WTC11 (cell line): ENCODE results near the gene OR10C1. TPM values are rescaled to one million over a fixed set of nuclear protein-coding genes. Genes with fewer than 3 reads are reported as not detected.

ENCODE experiments used
- ATAC-seq: fragments of 200-7000 bp; cut with Tn5 transposase; 2 replicates; pipeline ENCODE4 v1.10.0; 2021; ENCODE audit warnings: mild to moderate bottlenecking, moderate library complexity
- CTCF ChIA-PET: fragments of 300-600 bp; sonication (Branson Sonifier 250); formaldehyde crosslinking; loops from one replicate; lab custom pipeline; 2021; ENCODE audit warnings: antibody characterized with exemption; lab: Charles Lee
- POLR2A ChIA-PET: fragments of 350-600 bp; sonication (Branson Sonifier 250); formaldehyde crosslinking; loops from one replicate; lab custom pipeline; 2021; ENCODE audit warnings: antibody characterized with exemption; lab: Charles Lee
- DNase-seq: peaks from one replicate; pipeline ENCODE4 v3.0.0; 2021; ENCODE audit warnings: low spot score
- H3K27ac Mint-ChIP-seq: 2 replicates; pipeline ENCODE4 v1.8.0; 2021; ENCODE audit warnings: mixed read lengths
- H3K27me3 Mint-ChIP-seq: 2 replicates; pipeline ENCODE4 v1.8.0; 2021; ENCODE audit warnings: low read depth, mild to moderate bottlenecking, moderate library complexity, mixed read lengths
- H3K36me3 Mint-ChIP-seq: 2 replicates; pipeline ENCODE4 v1.8.0; 2021; ENCODE audit warnings: mixed read lengths
- H3K4me1 Mint-ChIP-seq: 2 replicates; pipeline ENCODE4 v1.8.0; 2022; ENCODE audit warnings: mixed read lengths
- H3K4me3 Mint-ChIP-seq: 2 replicates; pipeline ENCODE4 v1.8.0; 2021; ENCODE audit warnings: mild to moderate bottlenecking, moderate library complexity, mixed read lengths
- H3K9me3 Mint-ChIP-seq: 2 replicates; pipeline ENCODE4 v1.8.0; 2021; ENCODE audit warnings: mixed read lengths
- CREB1 ChIP-seq: sonication (generic); formaldehyde crosslinking; IDR thresholded peaks from 2 replicates; pipeline ENCODE4 v1.8.0; 2023; ENCODE audit warnings: mild to moderate bottlenecking, missing genetic modification reagents
- IRF2 ChIP-seq: sonication (generic); formaldehyde crosslinking; IDR thresholded peaks from 2 replicates; pipeline ENCODE4 v1.8.0; 2022; ENCODE audit warnings: low read depth, missing genetic modification reagents, borderline replicate concordance
- JAZF1 ChIP-seq: fragments of 250-450 bp; sonication (Bioruptor Pico); IDR thresholded peaks from 2 replicates; pipeline ENCODE4 v1.9.0; 2021; ENCODE audit warnings: moderate library complexity, mild to moderate bottlenecking, inconsistent platforms
- KAT7 ChIP-seq: sonication (generic); formaldehyde crosslinking; IDR thresholded peaks from 2 replicates; pipeline ENCODE4 v1.8.1; 2023; ENCODE audit warnings: missing genetic modification reagents, mild to moderate bottlenecking, borderline replicate concordance
- MYBL2 ChIP-seq: sonication (generic); formaldehyde crosslinking; IDR thresholded peaks from 2 replicates; pipeline ENCODE4 v1.8.1; 2023; ENCODE audit warnings: mild to moderate bottlenecking, moderate library complexity, missing genetic modification reagents
- NR3C1 ChIP-seq: sonication (generic); formaldehyde crosslinking; conservative IDR thresholded peaks from 2 replicates; pipeline ENCODE4 v1.8.1; 2023; ENCODE audit warnings: low read depth, mild to moderate bottlenecking, missing genetic modification reagents
- SOX15 ChIP-seq: fragments of 250-450 bp; sonication (Bioruptor Pico); IDR thresholded peaks from 2 replicates; pipeline ENCODE4 v1.9.0; 2021; ENCODE audit warnings: mild to moderate bottlenecking
- total RNA-seq: library from RNA; stranded (reverse); gene quantifications from 3 replicates; pipeline ENCODE4 v1.2.3, GENCODE V29; 2021
- TF ChIP-seq, protein P1 (sequence below): fragments of 250-450 bp; sonication (Bioruptor Pico); IDR thresholded peaks from 2 replicates; pipeline ENCODE4 v1.8.0; 2021; ENCODE audit warnings: mild to moderate bottlenecking
- TF ChIP-seq, protein P2 (sequence below): sonication (generic); formaldehyde crosslinking; IDR thresholded peaks from 2 replicates; pipeline ENCODE4 v1.8.1; 2022; ENCODE audit warnings: missing genetic modification reagents, borderline replicate concordance
- TF ChIP-seq, protein P3 (sequence below): fragments of 250-450 bp; sonication (Bioruptor Pico); IDR thresholded peaks from 2 replicates; pipeline ENCODE4 v1.9.0; 2021; ENCODE audit warnings: mild to moderate bottlenecking, borderline replicate concordance
- TF ChIP-seq, protein P4 (sequence below): fragments of 250-450 bp; sonication (Bioruptor Pico); IDR thresholded peaks from 2 replicates; pipeline ENCODE4 v2.1.2; 2022; ENCODE audit warnings: mild to moderate bottlenecking, moderate library complexity
- TF ChIP-seq, protein P5 (sequence below): fragments of 200-600 bp; IDR thresholded peaks from 2 replicates; pipeline ENCODE4 v1.8.0; 2022; ENCODE audit warnings: antibody characterized with exemption

OR10C1 gene
- total RNA-seq, 1 experiment from 2014 or later: not detected

DNA sequence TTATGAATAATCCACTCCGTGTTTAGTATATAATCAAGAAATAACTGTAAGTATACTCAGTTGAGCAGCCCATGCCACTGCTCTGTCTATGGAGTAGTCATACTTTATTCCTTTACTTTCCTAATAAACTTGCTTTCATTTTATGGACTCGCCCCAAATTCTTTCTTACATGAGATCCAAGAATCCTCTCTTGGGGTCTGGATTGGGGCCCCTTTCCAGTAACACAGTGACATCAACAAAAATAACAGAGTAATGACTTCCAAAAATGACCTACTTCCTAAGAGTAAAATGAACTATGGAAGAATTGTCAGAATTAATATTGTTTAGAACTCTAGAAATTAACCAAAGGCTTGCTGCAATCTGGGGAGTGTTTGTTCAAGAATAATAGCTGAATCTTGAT lies 26.7 kb downstream of the OR10C1 start:
- ChIA-PET CTCF (no interaction called here), POLR2A (no interaction called here)
- no peak for ATAC-seq
- no peak for DNase-seq
- Mint-ChIP-seq H3K27ac (no peak overlapping the region), H3K36me3 (no peaks in the 10 kb centered on the region), H3K4me3 (no peak overlapping the region), H3K9me3 (peaks cover 6% of the 10 kb centered on the region), H3K4me1 (peaks cover 4% of the 10 kb centered on the region), H3K27me3 (peaks cover 6% of the 10 kb centered on the region)
- TF ChIP-seq, protein P1, sequence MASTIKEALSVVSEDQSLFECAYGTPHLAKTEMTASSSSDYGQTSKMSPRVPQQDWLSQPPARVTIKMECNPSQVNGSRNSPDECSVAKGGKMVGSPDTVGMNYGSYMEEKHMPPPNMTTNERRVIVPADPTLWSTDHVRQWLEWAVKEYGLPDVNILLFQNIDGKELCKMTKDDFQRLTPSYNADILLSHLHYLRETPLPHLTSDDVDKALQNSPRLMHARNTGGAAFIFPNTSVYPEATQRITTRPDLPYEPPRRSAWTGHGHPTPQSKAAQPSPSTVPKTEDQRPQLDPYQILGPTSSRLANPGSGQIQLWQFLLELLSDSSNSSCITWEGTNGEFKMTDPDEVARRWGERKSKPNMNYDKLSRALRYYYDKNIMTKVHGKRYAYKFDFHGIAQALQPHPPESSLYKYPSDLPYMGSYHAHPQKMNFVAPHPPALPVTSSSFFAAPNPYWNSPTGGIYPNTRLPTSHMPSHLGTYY (CRISPR knock-in tag): no peak
- TF ChIP-seq MYBL2 (CRISPR knock-in tag) (no peak), CREB1 (CRISPR knock-in tag) (no peak), KAT7 (CRISPR knock-in tag) (no peak), SOX15 (CRISPR knock-in tag) (no peak), NR3C1 (CRISPR knock-in tag) (no peak)
- TF ChIP-seq, protein P2, sequence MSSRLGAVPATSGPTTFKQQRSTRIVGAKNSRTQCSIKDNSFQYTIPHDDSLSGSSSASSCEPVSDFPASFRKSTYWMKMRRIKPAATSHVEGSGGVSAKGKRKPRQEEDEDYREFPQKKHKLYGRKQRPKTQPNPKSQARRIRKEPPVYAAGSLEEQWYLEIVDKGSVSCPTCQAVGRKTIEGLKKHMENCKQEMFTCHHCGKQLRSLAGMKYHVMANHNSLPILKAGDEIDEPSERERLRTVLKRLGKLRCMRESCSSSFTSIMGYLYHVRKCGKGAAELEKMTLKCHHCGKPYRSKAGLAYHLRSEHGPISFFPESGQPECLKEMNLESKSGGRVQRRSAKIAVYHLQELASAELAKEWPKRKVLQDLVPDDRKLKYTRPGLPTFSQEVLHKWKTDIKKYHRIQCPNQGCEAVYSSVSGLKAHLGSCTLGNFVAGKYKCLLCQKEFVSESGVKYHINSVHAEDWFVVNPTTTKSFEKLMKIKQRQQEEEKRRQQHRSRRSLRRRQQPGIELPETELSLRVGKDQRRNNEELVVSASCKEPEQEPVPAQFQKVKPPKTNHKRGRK (CRISPR knock-in tag): no peak
- TF ChIP-seq, protein P3, sequence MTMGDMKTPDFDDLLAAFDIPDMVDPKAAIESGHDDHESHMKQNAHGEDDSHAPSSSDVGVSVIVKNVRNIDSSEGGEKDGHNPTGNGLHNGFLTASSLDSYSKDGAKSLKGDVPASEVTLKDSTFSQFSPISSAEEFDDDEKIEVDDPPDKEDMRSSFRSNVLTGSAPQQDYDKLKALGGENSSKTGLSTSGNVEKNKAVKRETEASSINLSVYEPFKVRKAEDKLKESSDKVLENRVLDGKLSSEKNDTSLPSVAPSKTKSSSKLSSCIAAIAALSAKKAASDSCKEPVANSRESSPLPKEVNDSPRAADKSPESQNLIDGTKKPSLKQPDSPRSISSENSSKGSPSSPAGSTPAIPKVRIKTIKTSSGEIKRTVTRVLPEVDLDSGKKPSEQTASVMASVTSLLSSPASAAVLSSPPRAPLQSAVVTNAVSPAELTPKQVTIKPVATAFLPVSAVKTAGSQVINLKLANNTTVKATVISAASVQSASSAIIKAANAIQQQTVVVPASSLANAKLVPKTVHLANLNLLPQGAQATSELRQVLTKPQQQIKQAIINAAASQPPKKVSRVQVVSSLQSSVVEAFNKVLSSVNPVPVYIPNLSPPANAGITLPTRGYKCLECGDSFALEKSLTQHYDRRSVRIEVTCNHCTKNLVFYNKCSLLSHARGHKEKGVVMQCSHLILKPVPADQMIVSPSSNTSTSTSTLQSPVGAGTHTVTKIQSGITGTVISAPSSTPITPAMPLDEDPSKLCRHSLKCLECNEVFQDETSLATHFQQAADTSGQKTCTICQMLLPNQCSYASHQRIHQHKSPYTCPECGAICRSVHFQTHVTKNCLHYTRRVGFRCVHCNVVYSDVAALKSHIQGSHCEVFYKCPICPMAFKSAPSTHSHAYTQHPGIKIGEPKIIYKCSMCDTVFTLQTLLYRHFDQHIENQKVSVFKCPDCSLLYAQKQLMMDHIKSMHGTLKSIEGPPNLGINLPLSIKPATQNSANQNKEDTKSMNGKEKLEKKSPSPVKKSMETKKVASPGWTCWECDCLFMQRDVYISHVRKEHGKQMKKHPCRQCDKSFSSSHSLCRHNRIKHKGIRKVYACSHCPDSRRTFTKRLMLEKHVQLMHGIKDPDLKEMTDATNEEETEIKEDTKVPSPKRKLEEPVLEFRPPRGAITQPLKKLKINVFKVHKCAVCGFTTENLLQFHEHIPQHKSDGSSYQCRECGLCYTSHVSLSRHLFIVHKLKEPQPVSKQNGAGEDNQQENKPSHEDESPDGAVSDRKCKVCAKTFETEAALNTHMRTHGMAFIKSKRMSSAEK (CRISPR knock-in tag): no peak

DNA sequence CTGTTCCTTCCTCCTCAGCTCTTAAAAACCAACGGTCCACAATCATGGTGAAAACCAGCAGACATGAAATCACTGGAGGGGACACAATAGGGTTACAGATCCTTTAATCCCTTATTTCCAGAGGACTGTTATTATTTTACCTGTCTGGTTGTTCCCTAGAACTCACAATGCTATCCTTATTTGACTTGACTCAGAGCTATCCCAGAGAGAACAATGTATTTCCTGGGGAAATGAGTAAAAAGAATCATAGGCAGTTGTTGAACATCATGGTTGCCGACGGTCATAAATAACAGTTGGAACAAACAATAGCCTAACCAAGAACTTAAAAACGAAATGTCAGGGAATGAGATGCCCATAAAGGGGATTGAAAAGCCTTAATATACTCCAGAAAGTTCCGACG lies 27.1 kb downstream of the OR10C1 start:
- DNase-seq (no peak), ATAC-seq (no peak)
- Mint-ChIP-seq H3K27ac (no peak overlapping the region), H3K36me3 (no peaks in the 10 kb centered on the region), H3K4me1 (peaks cover 4% of the 10 kb centered on the region), H3K4me3 (no peak overlapping the region), H3K27me3 (peaks cover 6% of the 10 kb centered on the region), H3K9me3 (peaks cover 6% of the 10 kb centered on the region)
- CTCF ChIA-PET: no interaction called here
- no peak for TF ChIP-seq IRF2 (CRISPR knock-in tag)
- TF ChIP-seq, protein P4, sequence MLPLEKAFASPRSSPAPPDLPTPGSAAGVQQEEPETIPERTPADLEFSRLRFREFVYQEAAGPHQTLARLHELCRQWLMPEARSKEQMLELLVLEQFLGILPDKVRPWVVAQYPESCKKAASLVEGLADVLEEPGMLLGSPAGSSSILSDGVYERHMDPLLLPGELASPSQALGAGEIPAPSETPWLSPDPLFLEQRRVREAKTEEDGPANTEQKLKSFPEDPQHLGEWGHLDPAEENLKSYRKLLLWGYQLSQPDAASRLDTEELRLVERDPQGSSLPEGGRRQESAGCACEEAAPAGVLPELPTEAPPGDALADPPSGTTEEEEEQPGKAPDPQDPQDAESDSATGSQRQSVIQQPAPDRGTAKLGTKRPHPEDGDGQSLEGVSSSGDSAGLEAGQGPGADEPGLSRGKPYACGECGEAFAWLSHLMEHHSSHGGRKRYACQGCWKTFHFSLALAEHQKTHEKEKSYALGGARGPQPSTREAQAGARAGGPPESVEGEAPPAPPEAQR (CRISPR knock-in tag): no peak
- TF ChIP-seq, protein P5, sequence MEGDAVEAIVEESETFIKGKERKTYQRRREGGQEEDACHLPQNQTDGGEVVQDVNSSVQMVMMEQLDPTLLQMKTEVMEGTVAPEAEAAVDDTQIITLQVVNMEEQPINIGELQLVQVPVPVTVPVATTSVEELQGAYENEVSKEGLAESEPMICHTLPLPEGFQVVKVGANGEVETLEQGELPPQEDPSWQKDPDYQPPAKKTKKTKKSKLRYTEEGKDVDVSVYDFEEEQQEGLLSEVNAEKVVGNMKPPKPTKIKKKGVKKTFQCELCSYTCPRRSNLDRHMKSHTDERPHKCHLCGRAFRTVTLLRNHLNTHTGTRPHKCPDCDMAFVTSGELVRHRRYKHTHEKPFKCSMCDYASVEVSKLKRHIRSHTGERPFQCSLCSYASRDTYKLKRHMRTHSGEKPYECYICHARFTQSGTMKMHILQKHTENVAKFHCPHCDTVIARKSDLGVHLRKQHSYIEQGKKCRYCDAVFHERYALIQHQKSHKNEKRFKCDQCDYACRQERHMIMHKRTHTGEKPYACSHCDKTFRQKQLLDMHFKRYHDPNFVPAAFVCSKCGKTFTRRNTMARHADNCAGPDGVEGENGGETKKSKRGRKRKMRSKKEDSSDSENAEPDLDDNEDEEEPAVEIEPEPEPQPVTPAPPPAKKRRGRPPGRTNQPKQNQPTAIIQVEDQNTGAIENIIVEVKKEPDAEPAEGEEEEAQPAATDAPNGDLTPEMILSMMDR: no peak
- no peak for TF ChIP-seq JAZF1 (CRISPR knock-in tag)
- POLR2A ChIA-PET: no interaction called here
